GM18505 (cell line): Measurements from ENCODE around the gene OR2T34.
"Not testable (repeated sequence)": the region's sequence is repeated elsewhere in the genome, so short reads cannot be mapped to it uniquely, and the experiment has no call there.

Source experiments
- ATAC-seq: cut with Tn5 transposase; IDR thresholded peaks from one replicate; pipeline ENCODE4 v1.9.1; 2021; ENCODE audit not compliant: unreplicated experiment
- POLR2A ChIP-seq: IDR thresholded peaks from 4 replicates; pipeline ENCODE4 v1.6.1; 2011; ENCODE audit warnings: borderline replicate concordance; ENCODE audit not compliant: insufficient read depth, insufficient read length; ENCODE audit errors: extremely low read depth

Gene OR2T34

GRCh38 chr1:248589334-248589733, 14.8 kb upstream of the OR2T34 start:
- no peak for TF ChIP-seq POLR2A
- no peak for ATAC-seq

DNA sequence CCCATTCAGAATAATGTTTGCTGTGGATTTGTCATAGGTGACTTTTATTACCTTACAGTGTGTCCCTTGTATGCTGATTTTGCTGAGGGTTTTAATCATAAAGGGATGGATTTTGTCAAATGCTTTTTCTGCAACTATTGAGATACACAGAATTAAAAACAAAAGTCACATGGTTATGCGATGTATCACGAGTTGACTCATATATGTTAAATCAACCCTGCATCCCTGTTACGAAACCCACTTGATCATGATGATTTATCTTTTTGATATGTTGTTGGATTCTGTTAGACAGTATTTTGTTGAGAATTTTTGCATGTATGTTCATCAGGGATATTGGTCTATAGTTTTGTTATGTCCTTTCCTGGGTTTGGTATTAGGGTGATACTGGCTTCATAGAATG, 10.7 kb upstream of the OR2T34 start:
- no peak for ATAC-seq
- TF ChIP-seq POLR2A, result no peak

DNA sequence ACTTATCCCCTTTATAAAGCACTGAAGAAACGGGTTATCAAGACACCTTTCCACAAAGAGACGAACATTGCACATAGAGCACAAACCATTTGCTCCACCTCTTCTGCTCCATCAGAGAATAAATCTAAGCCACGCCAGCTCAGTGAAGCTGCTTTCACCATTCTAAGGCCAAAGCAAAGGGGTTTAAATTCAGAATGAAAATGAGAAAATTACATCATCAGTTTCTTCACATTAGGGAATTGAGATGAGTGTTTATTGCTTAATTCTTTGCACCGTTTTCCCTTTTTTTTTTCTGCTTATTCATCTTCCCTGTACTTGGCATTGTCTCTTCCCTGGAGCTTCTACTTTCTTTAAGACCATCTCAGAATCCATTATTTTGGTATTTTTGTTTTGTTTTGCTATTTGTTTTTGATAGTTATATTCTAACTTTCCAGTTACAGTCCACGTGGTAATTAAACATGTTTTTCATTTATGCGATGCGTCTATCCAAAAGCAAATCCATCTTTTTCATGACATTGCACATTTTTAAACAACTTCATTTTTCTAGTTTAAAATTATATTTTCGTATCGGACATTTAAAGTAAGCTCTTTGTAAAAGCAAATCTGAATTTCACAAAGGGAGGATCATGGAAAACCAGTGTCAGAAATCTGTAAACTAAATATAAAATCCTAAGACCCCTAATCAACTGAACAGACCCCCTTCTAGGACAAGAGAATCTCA, 1.9 kb upstream of the OR2T34 start:
- no peak for TF ChIP-seq POLR2A
- ATAC-seq, result no peak

DNA sequence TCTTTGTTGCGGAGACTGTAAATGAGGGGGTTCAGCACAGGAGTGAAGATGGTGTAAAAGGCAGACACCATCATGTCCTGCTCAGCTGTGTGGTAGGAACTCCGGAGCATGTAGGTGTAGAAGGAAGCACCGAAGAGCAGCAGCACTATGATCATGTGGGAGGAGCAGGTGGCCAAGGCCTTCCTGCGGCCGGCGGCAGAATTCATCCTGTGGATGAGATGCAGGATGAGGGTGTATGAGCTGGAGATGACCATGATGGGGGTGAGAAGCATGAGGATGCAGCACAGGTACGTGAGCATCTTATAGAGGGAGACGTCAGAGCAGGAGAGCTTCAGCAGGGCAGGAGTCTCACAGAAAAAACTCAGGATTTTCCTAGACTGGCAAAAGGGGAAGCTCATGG, 701 bp downstream of the OR2T34 start:
- not testable (repeated sequence) for ATAC-seq

DNA sequence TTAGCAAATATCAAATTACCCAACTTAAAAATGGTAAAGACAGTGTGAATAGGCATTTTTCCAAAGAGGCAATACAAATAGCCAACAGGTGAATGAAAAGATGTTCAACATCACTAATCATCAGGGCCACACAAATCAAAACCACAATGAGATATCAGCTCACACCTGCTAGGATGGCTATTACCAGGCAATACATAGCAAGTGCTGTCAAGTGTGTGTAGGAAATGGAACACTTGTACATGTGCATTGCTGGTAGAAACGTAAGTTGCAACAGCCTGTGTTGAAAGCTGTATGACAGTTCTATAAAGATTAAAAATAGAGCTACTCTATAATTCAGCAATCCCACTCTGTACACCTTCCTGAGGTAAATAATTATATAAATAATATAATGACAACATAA, 2.5 kb downstream of the OR2T34 start:
- ATAC-seq, result peak; percentile 98

DNA sequence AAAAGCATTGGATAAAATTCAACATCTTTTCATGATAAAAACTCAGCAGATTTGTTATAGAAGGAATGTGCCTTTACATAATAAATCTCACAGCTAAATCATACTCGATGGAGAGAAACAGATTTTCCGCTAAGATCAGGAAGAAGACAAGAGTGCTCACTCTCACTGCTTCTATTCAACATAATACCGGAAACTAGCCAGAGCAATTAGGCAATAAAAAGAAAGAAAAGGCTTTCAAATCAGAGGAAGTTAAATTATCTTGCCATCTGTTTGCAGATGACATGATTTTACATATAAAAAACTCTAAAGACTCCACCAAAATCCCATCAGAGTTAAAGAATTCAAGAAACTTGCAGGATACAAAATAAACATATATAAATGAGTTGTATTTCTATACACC, 3.7 kb downstream of the OR2T34 start:
- ATAC-seq, result not testable (repeated sequence)

GRCh38 chr1:248569049-248569448, 5.5 kb downstream of the OR2T34 start:
- not testable (repeated sequence) for ATAC-seq

GRCh38 chr1:248565530-248566373, 8.8 kb downstream of the OR2T34 start:
- ATAC-seq, result peak; percentile 86

GRCh38 chr1:248562672-248563071, 11.9 kb downstream of the OR2T34 start, which contains the start of gene OR2T29:
OR2T29 (minus strand) TSS chr1:248562772; CDS start chr1:248559491, 3,281 bp downstream.
- not testable (repeated sequence) for ATAC-seq

- not testable (repeated sequence) for ATAC-seq
Observed at GRCh38 chr1:248551027-248551426, 23.5 kb downstream of the OR2T34 start.

DNA sequence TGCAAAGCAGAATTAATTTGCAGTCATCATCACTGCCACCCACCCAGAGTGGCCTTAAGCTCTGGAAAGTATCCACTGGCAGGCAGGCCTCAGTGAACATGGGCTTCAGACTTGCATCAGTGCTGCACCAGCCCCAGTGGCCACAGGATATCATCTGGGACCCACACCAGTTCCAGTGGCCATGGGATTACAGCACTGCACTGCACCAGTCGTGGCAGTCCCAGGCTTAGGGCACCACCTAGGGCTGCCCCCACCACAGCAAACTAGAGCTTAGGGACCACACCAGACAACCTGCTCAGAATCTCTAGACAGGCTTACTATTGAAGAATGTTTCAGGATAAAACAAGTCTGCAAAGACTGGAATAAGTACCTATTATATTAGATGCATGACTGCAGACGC, 27.2 kb downstream of the OR2T34 start:
- not testable (repeated sequence) for ATAC-seq

DNA sequence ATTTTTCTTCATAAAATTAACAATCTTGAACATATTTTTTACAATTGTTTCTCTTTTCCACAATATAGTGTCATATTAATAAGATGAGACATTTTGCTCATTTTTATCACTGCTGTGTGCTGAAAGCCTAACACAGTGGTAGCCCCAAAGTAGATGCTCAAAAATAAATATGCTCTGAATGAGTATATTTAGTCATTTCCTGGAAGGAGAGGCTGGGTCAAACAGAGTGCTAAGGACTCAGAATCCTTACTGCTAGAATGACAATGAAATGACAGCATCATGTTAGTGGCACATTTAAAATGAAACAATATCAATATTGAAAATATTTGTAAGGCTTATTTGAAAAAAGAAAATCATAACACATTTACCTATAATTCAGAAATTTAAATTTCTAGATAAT, 37.1 kb downstream of the OR2T34 start:
- not testable (repeated sequence) for ATAC-seq
